ENCODE results near the gene UBALD1. TPM values are rescaled to one million over a fixed set of nuclear protein-coding genes. Genes with fewer than 3 reads are reported as not detected.

The UBALD1 gene
- total RNA-seq, 4 donors from 2014 or later, result 13.5 to 19.0 (median 15.4) TPM

DNA sequence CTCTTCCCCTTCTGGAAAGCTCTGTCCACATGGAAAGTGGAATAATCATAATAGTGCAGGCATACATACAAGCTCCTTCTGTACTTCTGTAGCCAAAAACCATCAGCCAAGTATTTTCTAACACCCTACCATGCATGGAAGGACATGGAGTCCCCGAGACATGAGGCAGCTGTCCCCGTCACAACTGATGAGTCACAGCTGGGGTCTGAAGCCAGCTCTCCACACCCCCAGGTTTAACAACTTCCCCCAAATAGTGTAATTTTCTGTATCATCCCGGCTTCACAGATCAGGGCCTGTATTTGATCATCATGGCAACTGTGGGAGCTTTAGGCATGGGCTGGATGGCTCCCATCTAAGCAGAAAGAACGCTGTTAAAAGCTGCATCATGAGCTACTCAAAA lies 42.0 kb downstream of the UBALD1 start:
- Histone ChIP-seq H3K36me3 (no peaks in the 10 kb centered on the region), H3K9me3 (no peaks in the 10 kb centered on the region), H3K4me3 (no peak overlapping the region), H3K27me3 (no peaks in the 10 kb centered on the region), H3K4me1 (peaks cover 0 to 5% of the 10 kb centered on the region in 2 donors), H3K27ac (no peak overlapping the region)
- intact Hi-C loops (cut with DNase I; ENCODE audit: low total_unique reads) (no loop called here), in situ Hi-C loops (cut with MboI; ENCODE audit: low sequenced_read_pairs in 4 of 4) (no loop called here)
- TF ChIP-seq POLR2A (IDR thresholded peaks at IDR 0.05), result no peak
- DNase-seq, result peak; percentile 7 to 27
- ATAC-seq, result peak; percentile 75 to 84

DNA sequence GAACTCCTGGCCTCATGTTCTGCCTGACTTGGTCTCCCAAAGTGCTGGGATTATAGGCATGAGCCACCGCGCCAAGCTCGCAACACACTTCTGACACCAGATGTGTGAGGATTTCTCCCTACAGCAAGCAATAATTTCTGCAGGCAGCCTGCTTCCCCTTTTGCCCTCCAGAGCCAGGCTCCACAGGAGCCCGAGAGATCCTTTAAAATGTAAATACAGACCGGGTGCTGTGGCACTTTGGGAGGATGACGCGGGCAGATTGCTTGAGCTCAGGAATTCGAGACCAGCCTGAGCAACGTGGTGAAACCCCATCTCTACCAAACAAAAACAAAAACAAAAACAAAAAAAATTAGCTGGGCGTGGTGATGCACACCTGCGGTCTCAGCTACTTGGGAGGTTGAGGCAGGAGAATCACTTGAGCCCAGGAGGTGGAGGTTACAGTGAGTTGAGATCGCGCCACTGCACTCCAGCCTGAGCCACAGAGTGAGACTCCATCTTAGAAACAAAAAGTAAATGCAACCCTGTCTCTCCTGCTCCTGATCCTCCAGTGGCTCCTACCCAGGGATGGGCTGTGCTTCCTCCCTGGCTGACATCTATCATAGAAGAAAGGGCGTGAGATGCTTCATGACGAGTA lies 43.9 kb downstream of the UBALD1 start:
- no peaks in the 10 kb centered on the region for H3K27me3 ChIP-seq
- H3K4me1 ChIP-seq, result peaks cover 0 to 5% of the 10 kb centered on the region in 2 donors
- DNase-seq, result no peak
- in situ Hi-C loops (cut with MboI; ENCODE audit: low sequenced_read_pairs in 4 of 4), result no loop called here
- no peaks in the 10 kb centered on the region for H3K9me3 ChIP-seq
- H3K4me3 ChIP-seq, result no peak overlapping the region
- ATAC-seq, result no peak
- TF ChIP-seq POLR2A (IDR thresholded peaks at IDR 0.05) (no peak), CTCF (IDR thresholded peaks at IDR 0.05 in 4 of 5, conservative IDR thresholded peaks at IDR 0.05 in 1 of 5) (no peak)
- no peak overlapping the region for H3K27ac ChIP-seq
- H3K36me3 ChIP-seq, result no peaks in the 10 kb centered on the region
- intact Hi-C loops (cut with DNase I; ENCODE audit: low total_unique reads), result no loop called here

DNA sequence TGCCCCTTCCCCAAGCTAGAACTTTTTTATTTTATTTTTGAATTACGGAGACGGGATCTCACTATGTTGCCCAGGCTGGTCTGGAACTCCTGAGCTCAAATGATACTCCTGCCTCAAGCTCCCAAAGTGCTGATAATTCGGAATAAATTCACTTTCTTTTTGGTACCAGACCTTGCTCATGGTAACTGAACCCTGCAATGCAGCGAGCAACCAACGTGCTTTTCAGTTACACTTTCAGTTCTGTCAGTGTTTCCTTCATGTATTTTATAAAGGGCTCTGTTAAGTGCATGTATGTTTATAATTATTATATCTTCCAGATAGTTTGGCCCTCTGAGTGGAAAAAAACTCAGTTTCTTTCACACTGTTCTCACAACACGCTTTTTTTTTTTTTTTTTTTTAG lies 44.6 kb downstream of the UBALD1 start:
- peaks cover 0 to 5% of the 10 kb centered on the region in 2 donors for H3K4me1 ChIP-seq
- no peak for DNase-seq
- H3K27me3 ChIP-seq, result no peaks in the 10 kb centered on the region
- ATAC-seq, result no peak
- H3K4me3 ChIP-seq, result no peak overlapping the region
- no peaks in the 10 kb centered on the region for H3K9me3 ChIP-seq
- no peak overlapping the region for H3K27ac ChIP-seq
- no peaks in the 10 kb centered on the region for H3K36me3 ChIP-seq
- in situ Hi-C loops (cut with MboI; ENCODE audit: low sequenced_read_pairs in 4 of 4), result no loop called here
- intact Hi-C loops (cut with DNase I; ENCODE audit: low total_unique reads), result no loop called here
- TF ChIP-seq POLR2A (IDR thresholded peaks at IDR 0.05), result no peak
- TF ChIP-seq CTCF (IDR thresholded peaks at IDR 0.05 in 4 of 5, conservative IDR thresholded peaks at IDR 0.05 in 1 of 5), result no peak

- H3K4me3 ChIP-seq, result no peak overlapping the region
- no peaks in the 10 kb centered on the region for H3K4me1 ChIP-seq
- DNase-seq (no peak), ATAC-seq (no peak)
- H3K27ac ChIP-seq, result no peak overlapping the region
- no peaks in the 10 kb centered on the region for H3K9me3 ChIP-seq
- in situ Hi-C loops (cut with MboI; ENCODE audit: low sequenced_read_pairs in 4 of 4) (no loop called here), intact Hi-C loops (cut with DNase I; ENCODE audit: low total_unique reads) (no loop called here)
- TF ChIP-seq CTCF (IDR thresholded peaks at IDR 0.05 in 4 of 5, conservative IDR thresholded peaks at IDR 0.05 in 1 of 5), result no peak
- no peak for TF ChIP-seq POLR2A (IDR thresholded peaks at IDR 0.05)
- no peaks in the 10 kb centered on the region for H3K27me3 ChIP-seq
- H3K36me3 ChIP-seq, result no peaks in the 10 kb centered on the region
These were observed 48.5 kb downstream of the UBALD1 start for GRCh38 chr16:4566144-4566543.

DNA sequence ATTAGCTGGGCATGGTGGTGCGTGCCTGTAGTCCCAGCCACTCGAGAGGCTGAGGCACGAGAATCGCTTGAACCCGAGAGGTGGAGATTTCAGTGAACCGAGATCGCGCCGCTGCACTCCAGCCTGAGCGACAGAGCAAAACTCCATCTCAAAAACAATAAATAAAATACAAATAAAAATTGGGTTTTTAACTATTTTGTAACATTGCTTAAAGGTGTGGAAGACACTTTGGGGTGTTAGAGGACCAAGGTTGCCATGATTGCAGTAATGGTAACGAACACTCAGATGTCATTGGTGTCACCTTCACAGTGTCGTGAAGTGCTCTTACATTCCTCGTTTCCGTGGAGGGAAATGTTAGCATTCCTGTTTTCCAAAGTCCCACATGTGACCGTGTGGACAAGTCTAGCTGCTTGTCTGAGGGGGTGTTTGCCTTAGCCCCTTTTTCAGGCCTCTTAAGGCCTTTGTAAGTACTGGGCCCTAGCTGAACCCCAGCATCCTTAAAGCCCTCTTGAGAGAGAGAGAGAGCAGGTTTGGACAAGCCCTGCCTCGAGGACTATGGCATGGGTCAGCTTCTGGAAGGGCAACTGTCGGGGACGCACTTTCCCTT lies 49.9 kb downstream of the UBALD1 start:
- Histone ChIP-seq H3K36me3 (no peaks in the 10 kb centered on the region), H3K9me3 (no peaks in the 10 kb centered on the region), H3K4me1 (no peaks in the 10 kb centered on the region), H3K4me3 (no peak overlapping the region), H3K27ac (no peak overlapping the region), H3K27me3 (no peaks in the 10 kb centered on the region)
- DNase-seq (no peak), ATAC-seq (no peak)
- TF ChIP-seq CTCF (IDR thresholded peaks at IDR 0.05 in 4 of 5, conservative IDR thresholded peaks at IDR 0.05 in 1 of 5) (no peak), POLR2A (IDR thresholded peaks at IDR 0.05) (no peak)
- in situ Hi-C loops (cut with MboI; ENCODE audit: low sequenced_read_pairs in 4 of 4), result no loop called here
- intact Hi-C loops (cut with DNase I; ENCODE audit: low total_unique reads), result no loop called here
